ENCODE measurements around the gene NEK1. TPM values are rescaled to one million over a fixed set of nuclear protein-coding genes. Genes with fewer than 3 reads are reported as not detected.

Gene NEK1
- total and polyA plus RNA-seq, 2 of the 4 experiments (the other 2 are of a cell fraction) = 3.3 to 3.9 TPM

GRCh38 chr4:169397762-169398161 is 214.6 kb downstream of the NEK1 start:
- Histone ChIP-seq H2BK5ac (ENCODE audit: low read depth, low read length, poor library complexity, severe bottlenecking) (peak overlapping the region; percentile 53), H4K5ac (ENCODE audit: low read depth, low read length) (no peak overlapping the region; the same call in 1 of the 2 replicates), H4K91ac (ENCODE audit: insufficient read depth, low read depth, low read length) (no peak overlapping the region), H3K27ac (ENCODE audit: insufficient read depth, low read length) (no peak overlapping the region), H3K4me3 (ENCODE audit: insufficient read depth, low read depth, low read length) (no peak overlapping the region), H3K27me3 (ENCODE audit: control insufficient read depth, insufficient read depth, low read length) (no peaks in the 10 kb centered on the region), H2BK20ac (ENCODE audit: low read depth, low read length) (peak overlapping the region; percentile 77), H3K79me1 (ENCODE audit: low read depth in 1 of 2, low read length in 2 of 2) (no peaks in the 10 kb centered on the region), H3K36me3 (ENCODE audit: control insufficient read depth, insufficient read depth, low read length) (0 out of 2 replicates have a peak, but pooled peaks cover 1% of the 10 kb centered on the region), H4K8ac (ENCODE audit: low read depth in 2 of 2, low read length in 2 of 2) (no peak overlapping the region), H3K4me2 (ENCODE audit: low read depth, low read length) (no peak overlapping the region), H3K18ac (ENCODE audit: low read depth, low read length) (peak overlapping the region; percentile 29; the same call in 1 of the 2 replicates), H2AFZ (replicated peaks; ENCODE audit: low read length, poor library complexity) (no peak overlapping the region), H3K9me1 (ENCODE audit: insufficient read depth, low read length) (no peaks in the 10 kb centered on the region; the same call in 1 of the 2 replicates), H3K14ac (replicated peaks; ENCODE audit: low read depth, low read length) (0 out of 2 replicates have a peak overlapping the region, but pooled peaks have one; percentile 58), H2AK5ac (ENCODE audit: low read depth, low read length) (no peak overlapping the region), H2BK15ac (ENCODE audit: low read depth, low read length) (no peak overlapping the region; the same call in 2 of the 3 replicates), H3K9me3 (ENCODE audit: control insufficient read depth, insufficient read depth, low read length) (no peaks in the 10 kb centered on the region), H4K20me1 (ENCODE audit: insufficient read depth, low read length) (no peaks in the 10 kb centered on the region), H3K23ac (ENCODE audit: low read depth, low read length) (peak overlapping the region; percentile 10; the same call in 1 of the 2 replicates), H3K4me1 (ENCODE audit: control insufficient read depth, insufficient read depth, low read length) (no peaks in the 10 kb centered on the region; the same call in 1 of the 2 replicates), H3K9ac (ENCODE audit: low read depth, low read length) (no peak overlapping the region), H2AK9ac (replicated peaks; ENCODE audit: low read depth, low read length, poor library complexity) (no peak overlapping the region), H2BK120ac (ENCODE audit: low read depth, low read length) (peak overlapping the region; percentile 72; the same call in 1 of the 2 replicates), H3K4ac (ENCODE audit: low read depth, low read length) (peak overlapping the region; percentile 35; the same call in 1 of the 2 replicates), H3K56ac (ENCODE audit: extremely low read depth, insufficient read depth, low read length) (no peak overlapping the region)
- TF ChIP-seq CHD1 (IDR thresholded peaks at IDR 0.05; ENCODE audit: low read depth, low read length) (no peak), RAD21 (IDR thresholded peaks at IDR 0.05; ENCODE audit: low read length) (no peak), POLR2A (IDR thresholded peaks at IDR 0.05; ENCODE audit: low read depth, low read length) (no peak), BHLHE40 (IDR thresholded peaks at IDR 0.05; ENCODE audit: low read depth, low read length) (no peak), ELK1 (IDR thresholded peaks at IDR 0.05; ENCODE audit: borderline replicate concordance, low read depth, low read length) (no peak), SMC3 (IDR thresholded peaks at IDR 0.05; ENCODE audit: low read depth, low read length) (no peak), CTCF (conservative IDR thresholded peaks at IDR 0.05; ENCODE audit: low read depth, low read length) (no peak)
- WGBS, 2 experiments (ENCODE audit: extremely low coverage in 2 of 2, insufficient read length in 1 of 2) = no CpG with 5 or more reads among the region's 2 CpGs
- in situ Hi-C loops (cut with MboI; ENCODE audit: low sequenced_read_pairs) (no loop called here), dilution Hi-C loops (cut with HindIII; ENCODE audit: low sequenced_read_pairs, unreplicated experiment) (no loop called here), intact Hi-C loops (cut with micrococcal nuclease) (no loop called here)
- DNase-seq (peak; percentile 74), ATAC-seq (ENCODE audit: low read depth) (peak; percentile 32)
- ChIA-PET CTCF (no interaction called here), POLR2A (ENCODE audit: unreplicated experiment) (no interaction called here)
- BruUV-seq (replicated peaks) = no TSS peak

All from IMR-90 (cell line).